HEK293T (cell line): ENCODE data around the gene LRRC73.
"Not testable (repeated sequence)": the region's sequence is repeated elsewhere in the genome, so short reads cannot be mapped to it uniquely, and the experiment has no call there.

Experiments
- CTCF ChIA-PET: fragments of 350-600 bp; formaldehyde crosslinking; extraction: SDS; loops from one replicate; lab custom pipeline; 2021; ENCODE audit warnings: antibody characterized with exemption, inconsistent platforms; lab: Yijun Ruan, JAX
- POLR2A ChIA-PET: fragments of 350-600 bp; formaldehyde crosslinking; extraction: SDS; loops from one replicate; lab custom pipeline; 2020; ENCODE audit warnings: antibody characterized with exemption, inconsistent platforms; lab: Yijun Ruan, JAX
- DNase-seq: peaks from one replicate; pipeline ENCODE4 v3.0.0; 2012; ENCODE audit warnings: mixed read lengths; ENCODE audit errors: extremely low spot score
- ARNT ChIP-seq: fragments of 450-650 bp; IDR thresholded peaks from 2 replicates; pipeline ENCODE4 v1.6.1; 2017; ENCODE audit warnings: mild to moderate bottlenecking
- BHLHE40 ChIP-seq: fragments of 450-650 bp; IDR thresholded peaks from 2 replicates; pipeline ENCODE4 v1.6.1; 2016; ENCODE audit warnings: mild to moderate bottlenecking, moderate library complexity, borderline replicate concordance
- CTBP1 ChIP-seq: fragments of 450-650 bp; IDR thresholded peaks from 2 replicates; pipeline ENCODE4 v1.6.1; 2016; ENCODE audit warnings: borderline replicate concordance
- ELF4 ChIP-seq: fragments of 450-650 bp; IDR thresholded peaks from 2 replicates; pipeline ENCODE4 v1.6.1; 2017; ENCODE audit warnings: antibody characterized with exemption
- FOXA1 ChIP-seq: fragments of 450-650 bp; IDR thresholded peaks from 2 replicates; pipeline ENCODE4 v1.6.1; 2016; ENCODE audit warnings: mild to moderate bottlenecking
- FOXK2 ChIP-seq: fragments of 450-650 bp; IDR thresholded peaks from 2 replicates; pipeline ENCODE4 v1.6.1; 2016; ENCODE audit warnings: mild to moderate bottlenecking
- FOXM1 ChIP-seq: fragments of 450-650 bp; IDR thresholded peaks from 2 replicates; pipeline ENCODE4 v1.6.1; 2017; ENCODE audit warnings: mild to moderate bottlenecking, borderline replicate concordance
- HDGF ChIP-seq: fragments of 450-650 bp; IDR thresholded peaks from 2 replicates; pipeline ENCODE4 v1.6.1; 2017; ENCODE audit warnings: antibody characterized with exemption, borderline replicate concordance
- L3MBTL2 ChIP-seq: fragments of 450-650 bp; conservative IDR thresholded peaks from 2 replicates; pipeline ENCODE4 v1.6.1; 2016; ENCODE audit warnings: mild to moderate bottlenecking
- LEF1 ChIP-seq: fragments of 450-650 bp; IDR thresholded peaks from 2 replicates; pipeline ENCODE4 v1.6.1; 2017; ENCODE audit warnings: mild to moderate bottlenecking, borderline replicate concordance
- NFRKB ChIP-seq: fragments of 450-650 bp; IDR thresholded peaks from 2 replicates; pipeline ENCODE4 v1.6.1; 2016; ENCODE audit warnings: mild to moderate bottlenecking, moderate library complexity
- PKNOX1 ChIP-seq: fragments of 450-650 bp; IDR thresholded peaks from 2 replicates; pipeline ENCODE4 v1.6.1; 2016
- SP1 ChIP-seq: fragments of 450-650 bp; IDR thresholded peaks from 2 replicates; pipeline ENCODE4 v1.6.1; 2017
- SUZ12 ChIP-seq: fragments of 450-650 bp; IDR thresholded peaks from 2 replicates; pipeline ENCODE4 v1.6.1; 2016; ENCODE audit warnings: mild to moderate bottlenecking
- TARDBP ChIP-seq: fragments of 450-650 bp; IDR thresholded peaks from 2 replicates; pipeline ENCODE4 v1.6.1; 2016
- ZNF384 ChIP-seq: fragments of 450-650 bp; IDR thresholded peaks from 2 replicates; pipeline ENCODE4 v1.6.1; 2016

LRRC73 gene

GRCh38 chr6:43502666-43503065, 7.5 kb downstream of the LRRC73 start:
- DNase-seq: no peak
- ChIA-PET POLR2A (interaction anchor here (0.8 to 0.9 kb wide), 2 partner anchors 13 to 14 kb away, joined by 3 read pairs; partner anchors contain the start of genes POLR1C and YIPF3), CTCF (interaction anchor here (0.6 kb wide), 1 partner anchor 116 kb away, joined by 3 read pairs; no protein-coding TSS in a partner anchor)
- TF ChIP-seq ARNT (no peak), HDGF (no peak), FOXM1 (no peak), FOXK2 (no peak), PKNOX1 (no peak), ZNF384 (no peak), SP1 (no peak), LEF1 (no peak), CTBP1 (no peak), NFRKB (no peak), TARDBP (no peak), BHLHE40 (no peak), SUZ12 (no peak), FOXA1 (no peak), L3MBTL2 (no peak), ELF4 (no peak)

GRCh38 chr6:43500921-43501320, 9.2 kb downstream of the LRRC73 start:
- ChIA-PET POLR2A (interaction anchor here (1.0 to 1.1 kb wide), 2 partner anchors 12 to 16 kb away, joined by 3 read pairs; partner anchors contain the start of genes POLR1C and YIPF3), CTCF (interaction anchor here (0.6 to 0.7 kb wide), 2 partner anchors 35 to 136 kb away, joined by 3 read pairs; no protein-coding TSS in a partner anchor)
- TF ChIP-seq ARNT (no peak), BHLHE40 (no peak), FOXK2 (no peak), FOXA1 (no peak), FOXM1 (no peak), HDGF (no peak), TARDBP (no peak), PKNOX1 (no peak), SP1 (no peak), L3MBTL2 (no peak), CTBP1 (no peak), ZNF384 (no peak)
- no peak for DNase-seq

GRCh38 chr6:43499028-43499815, 10.9 kb downstream of the LRRC73 start:
- ChIA-PET CTCF (interaction anchor here (1.5 kb wide), 1 partner anchor 45 kb away, joined by 3 read pairs; no protein-coding TSS in a partner anchor), POLR2A (no interaction called here)
- DNase-seq: no peak
- TF ChIP-seq TARDBP: no peak
- no peak for TF ChIP-seq LEF1
- no peak for TF ChIP-seq HDGF

- ChIA-PET POLR2A (interaction anchor here (0.9 kb wide), 1 partner anchor 21 kb away, joined by 3 read pairs; no protein-coding TSS in a partner anchor), CTCF (interaction anchor here (0.6 to 1.5 kb wide), 2 partner anchors 44 to 703 kb away, joined by 3 read pairs; no protein-coding TSS in a partner anchor)
- not testable (repeated sequence) for DNase-seq
Measured at GRCh38 chr6:43498291-43498690, 11.9 kb downstream of the LRRC73 start.

GRCh38 chr6:43497689-43498088, 12.5 kb downstream of the LRRC73 start:
- TF ChIP-seq FOXM1 (no peak), ELF4 (no peak), ZNF384 (no peak), FOXK2 (no peak), FOXA1 (no peak), SP1 (no peak)
- DNase-seq: no peak
- ChIA-PET POLR2A (interaction anchor here (0.9 kb wide), 1 partner anchor 20 kb away, joined by 3 read pairs; no protein-coding TSS in a partner anchor), CTCF (interaction anchor here (0.6 to 3.5 kb wide), 2 partner anchors 9 to 703 kb away, joined by 3 to 17 read pairs; no protein-coding TSS in a partner anchor)

- TF ChIP-seq FOXA1: no peak
- no peak for TF ChIP-seq BHLHE40
- TF ChIP-seq HDGF: no peak
- no peak for TF ChIP-seq FOXK2
- no peak for TF ChIP-seq SUZ12
- no peak for TF ChIP-seq PKNOX1
- no peak for TF ChIP-seq L3MBTL2
- no peak for TF ChIP-seq TARDBP
- TF ChIP-seq CTBP1: no peak
- TF ChIP-seq FOXM1: no peak
- TF ChIP-seq ELF4: no peak
- TF ChIP-seq NFRKB: no peak
- TF ChIP-seq ARNT: no peak
- TF ChIP-seq SP1: no peak
- no peak for TF ChIP-seq ZNF384
- no peak for TF ChIP-seq LEF1
- DNase-seq: no peak
- ChIA-PET POLR2A (interaction anchor here (1.7 kb wide), 1 partner anchor 19 kb away, joined by 8 read pairs; the partner anchor contains the start of gene TJAP1), CTCF (interaction anchor here (1.0 to 3.5 kb wide), 4 partner anchors 9 to 48 kb away, joined by 3 to 17 read pairs (median 7); partner anchors contain the start of gene DLK2)
Measured at GRCh38 chr6:43497129-43497396, 13.1 kb downstream of the LRRC73 start.
